22Rv1 (cell line): Measurements from ENCODE around the gene PRDM1.

ENCODE experiments used
- ZFX ChIP-seq: fragments of 450-650 bp; IDR thresholded peaks from 2 replicates; pipeline ENCODE4 v1.6.1; 2017; ENCODE audit warnings: antibody characterized with exemption, borderline replicate concordance
- TF ChIP-seq, protein P1 (sequence below): fragments of 450-650 bp; IDR thresholded peaks from 2 replicates; pipeline ENCODE4 v1.5.1; 2017; ENCODE audit warnings: mild to moderate bottlenecking

DNA sequence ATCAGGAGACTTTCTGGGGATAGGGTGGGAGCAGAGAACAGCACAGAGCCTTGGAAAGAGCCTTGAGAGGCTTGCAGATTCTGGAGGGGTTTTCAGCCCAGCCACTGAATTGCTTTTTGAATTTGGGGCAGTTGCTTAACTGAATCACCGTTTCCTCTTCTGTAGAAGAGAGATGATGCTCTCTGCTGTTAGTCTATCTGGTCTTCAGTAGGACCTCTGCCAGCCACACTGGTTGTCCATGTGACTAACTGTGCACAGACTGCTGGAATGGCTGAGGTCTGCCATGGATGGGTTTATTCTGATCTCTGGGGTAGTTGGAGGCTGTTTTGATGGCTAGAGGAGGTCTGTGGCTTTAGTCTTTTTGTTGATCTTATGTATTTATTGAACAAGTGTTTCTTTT is 21.4 kb upstream of the PRDM1 start:
- TF ChIP-seq, protein P1, sequence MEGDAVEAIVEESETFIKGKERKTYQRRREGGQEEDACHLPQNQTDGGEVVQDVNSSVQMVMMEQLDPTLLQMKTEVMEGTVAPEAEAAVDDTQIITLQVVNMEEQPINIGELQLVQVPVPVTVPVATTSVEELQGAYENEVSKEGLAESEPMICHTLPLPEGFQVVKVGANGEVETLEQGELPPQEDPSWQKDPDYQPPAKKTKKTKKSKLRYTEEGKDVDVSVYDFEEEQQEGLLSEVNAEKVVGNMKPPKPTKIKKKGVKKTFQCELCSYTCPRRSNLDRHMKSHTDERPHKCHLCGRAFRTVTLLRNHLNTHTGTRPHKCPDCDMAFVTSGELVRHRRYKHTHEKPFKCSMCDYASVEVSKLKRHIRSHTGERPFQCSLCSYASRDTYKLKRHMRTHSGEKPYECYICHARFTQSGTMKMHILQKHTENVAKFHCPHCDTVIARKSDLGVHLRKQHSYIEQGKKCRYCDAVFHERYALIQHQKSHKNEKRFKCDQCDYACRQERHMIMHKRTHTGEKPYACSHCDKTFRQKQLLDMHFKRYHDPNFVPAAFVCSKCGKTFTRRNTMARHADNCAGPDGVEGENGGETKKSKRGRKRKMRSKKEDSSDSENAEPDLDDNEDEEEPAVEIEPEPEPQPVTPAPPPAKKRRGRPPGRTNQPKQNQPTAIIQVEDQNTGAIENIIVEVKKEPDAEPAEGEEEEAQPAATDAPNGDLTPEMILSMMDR: no peak
- TF ChIP-seq ZFX: no peak
